Keratinocyte (primary cell): ENCODE measurements around the gene TRIM66. TPM values are rescaled to one million over a fixed set of nuclear protein-coding genes. Genes with fewer than 3 reads are reported as not detected.
A peak's percentile ranks its signal among the peaks of the same experiment; 100 is the strongest.

Source experiments
- DNase-seq: peaks from one replicate; pipeline ENCODE4 v3.0.0-alpha.2; 2011; ENCODE audit warnings: low read depth, missing footprints, low spot score
- FAIRE-seq: peaks from 2 replicates; lab custom pipeline; 2011; peaks lifted over from hg19 to GRCh38; lab: Jason Lieb, UNC
- H2AFZ ChIP-seq: 2 replicates; pipeline ENCODE4 v1.6.0; 2012; ENCODE audit warnings: low read length, control low read depth, inconsistent platforms; ENCODE audit not compliant: control insufficient read depth
- H3K27ac ChIP-seq: 2 replicates; pipeline ENCODE4 v1.5.1; 2011; ENCODE audit warnings: low read length; ENCODE audit not compliant: control insufficient read depth, insufficient read depth
- H3K27me3 ChIP-seq: 3 replicates; pipeline ENCODE4 v1.6.0; 2011; ENCODE audit warnings: low read length; ENCODE audit not compliant: control insufficient read depth, insufficient read depth; ENCODE audit errors: extremely low read depth
- H3K36me3 ChIP-seq, 2 experiments: 2 replicates in 1 of 2; 3 replicates in 1 of 2; pipeline ENCODE4 v1.5.1; 2011; ENCODE audit warnings: low read length in 2 of 2, mild to moderate bottlenecking in 1 of 2; ENCODE audit not compliant: control insufficient read depth in 2 of 2, insufficient read depth in 2 of 2; ENCODE audit errors: extremely low read depth in 1 of 2
- H3K4me1 ChIP-seq: 3 replicates; pipeline ENCODE4 v1.5.1; 2011; ENCODE audit warnings: low read length; ENCODE audit not compliant: control insufficient read depth, insufficient read depth; ENCODE audit errors: extremely low read depth
- H3K4me2 ChIP-seq: 3 replicates; pipeline ENCODE4 v1.6.0; 2011; ENCODE audit warnings: low read depth, low read length; ENCODE audit not compliant: control insufficient read depth, insufficient read depth; ENCODE audit errors: extremely low read depth
- H3K4me3 ChIP-seq, 3 experiments: fragments of 200-600 bp in 1 of 3; sonication (generic) in 1 of 3; 2 replicates in 2 of 3; 3 replicates in 1 of 3; pipeline ENCODE4 v1.5.1; 2011 to 2016; ENCODE audit warnings: low read length in 3 of 3, mild to moderate bottlenecking in 3 of 3, control low read depth in 2 of 3, inconsistent platforms in 1 of 3, low read depth in 1 of 3, mixed read lengths in 1 of 3, mixed run types in 1 of 3, moderate library complexity in 1 of 3; ENCODE audit not compliant: control insufficient read depth in 2 of 3, insufficient read depth in 2 of 3; ENCODE audit errors: extremely low read depth in 1 of 3
- H3K79me2 ChIP-seq: 2 replicates; pipeline ENCODE4 v1.6.0; 2012; ENCODE audit warnings: low read length; ENCODE audit not compliant: control insufficient read depth, insufficient read depth
- H3K9ac ChIP-seq: 3 replicates; pipeline ENCODE4 v1.6.0; 2011; ENCODE audit warnings: low read length; ENCODE audit not compliant: control insufficient read depth, insufficient read depth; ENCODE audit errors: extremely low read depth
- H3K9me1 ChIP-seq: 3 replicates; pipeline ENCODE4 v1.6.0; 2011; ENCODE audit warnings: low read length; ENCODE audit not compliant: control insufficient read depth, insufficient read depth; ENCODE audit errors: extremely low read depth
- H3K9me3 ChIP-seq: 2 replicates; pipeline ENCODE4 v1.5.1; 2012; ENCODE audit warnings: low read depth, low read length; ENCODE audit not compliant: control insufficient read depth
- H4K20me1 ChIP-seq: 3 replicates; pipeline ENCODE4 v1.6.0; 2011; ENCODE audit warnings: low read length; ENCODE audit not compliant: control insufficient read depth, insufficient read depth; ENCODE audit errors: extremely low read depth
- EZH2 ChIP-seq: IDR thresholded peaks from one replicate; pipeline ENCODE4 v1.6.1; 2012; ENCODE audit warnings: inconsistent platforms, mild to moderate bottlenecking, low read length, moderate library complexity
- dilution Hi-C: fragments of 300-500 bp; cut with MboI; formaldehyde crosslinking; loops from one replicate; pipeline ENCODE4 v1.7.0; 2020; ENCODE audit warnings: low sequenced_read_pairs; ENCODE audit not compliant: extremely low pct_ligation_motif_present
- polyA plus RNA-seq, 5 experiments: library from polyadenylated mRNA; depleted of rRNA in 3 of 5; stranded (reverse) in 3 of 5; stranded (forward) in 1 of 5; unstranded in 1 of 5; fragments of >200 nt; gene quantifications; 1 replicate in 1 of 5; 2 replicates in 3 of 5; 3 replicates in 1 of 5; pipeline versions ENCODE4 v1.2.1 to v1.2.3, GENCODE V29; 2011 to 2012; ENCODE audit warnings: missing spikeins in 2 of 5, low read depth in 1 of 5, low replicate concordance in 1 of 5
- TF ChIP-seq, protein P1 (sequence below), 3 experiments: IDR thresholded peaks in 1 of 3; conservative IDR thresholded peaks in 1 of 3; optimal IDR thresholded peaks in 1 of 3; 2 replicates in 2 of 3; 3 replicates in 1 of 3; pipeline versions ENCODE3 to v1.5.1; 2011; ENCODE audit warnings: low read length in 3 of 3, mild to moderate bottlenecking in 3 of 3, moderate library complexity in 2 of 3, control low read depth in 1 of 3, inconsistent platforms in 1 of 3; ENCODE audit not compliant: insufficient read depth in 2 of 3; ENCODE audit errors: extremely low read depth in 1 of 3

Gene TRIM66
- polyA plus RNA-seq, 1 donor (not counting 4 experiments of a cell fraction or from before 2014, with no cell fraction given), result 5.1 TPM

DNA sequence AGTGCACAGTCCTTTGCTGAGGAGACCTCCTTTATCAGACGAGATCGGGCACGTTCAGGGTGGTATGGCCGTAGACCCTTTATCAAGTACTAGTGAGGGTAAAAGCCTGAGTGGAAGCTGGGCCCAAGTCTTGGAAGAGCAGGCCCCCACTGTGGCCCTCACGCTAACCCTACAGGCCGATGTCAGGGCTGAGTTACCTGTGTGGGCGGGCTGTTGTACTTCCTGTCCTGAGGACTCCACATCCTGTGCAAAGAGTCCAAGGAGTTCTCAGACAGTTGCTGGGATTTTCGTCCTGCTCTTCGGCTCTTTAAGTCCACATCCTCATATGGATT lies 35.0 kb upstream of the TRIM66 start:
- no peak for TF ChIP-seq EZH2
- TF ChIP-seq, protein P1, sequence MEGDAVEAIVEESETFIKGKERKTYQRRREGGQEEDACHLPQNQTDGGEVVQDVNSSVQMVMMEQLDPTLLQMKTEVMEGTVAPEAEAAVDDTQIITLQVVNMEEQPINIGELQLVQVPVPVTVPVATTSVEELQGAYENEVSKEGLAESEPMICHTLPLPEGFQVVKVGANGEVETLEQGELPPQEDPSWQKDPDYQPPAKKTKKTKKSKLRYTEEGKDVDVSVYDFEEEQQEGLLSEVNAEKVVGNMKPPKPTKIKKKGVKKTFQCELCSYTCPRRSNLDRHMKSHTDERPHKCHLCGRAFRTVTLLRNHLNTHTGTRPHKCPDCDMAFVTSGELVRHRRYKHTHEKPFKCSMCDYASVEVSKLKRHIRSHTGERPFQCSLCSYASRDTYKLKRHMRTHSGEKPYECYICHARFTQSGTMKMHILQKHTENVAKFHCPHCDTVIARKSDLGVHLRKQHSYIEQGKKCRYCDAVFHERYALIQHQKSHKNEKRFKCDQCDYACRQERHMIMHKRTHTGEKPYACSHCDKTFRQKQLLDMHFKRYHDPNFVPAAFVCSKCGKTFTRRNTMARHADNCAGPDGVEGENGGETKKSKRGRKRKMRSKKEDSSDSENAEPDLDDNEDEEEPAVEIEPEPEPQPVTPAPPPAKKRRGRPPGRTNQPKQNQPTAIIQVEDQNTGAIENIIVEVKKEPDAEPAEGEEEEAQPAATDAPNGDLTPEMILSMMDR (optimal IDR thresholded peaks at IDR 0.05 in 1 of 3, IDR thresholded peaks at IDR 0.05 in 1 of 3, conservative IDR thresholded peaks at IDR 0.05 in 1 of 3; ENCODE audit: extremely low read depth in 1 of 3, insufficient read depth in 2 of 3, low read length in 3 of 3), result no peak
- FAIRE-seq (no peak), DNase-seq (no peak)
- dilution Hi-C loops, result no loop called here
- Histone ChIP-seq H3K9ac (no peak overlapping the region), H3K36me3 (peaks cover 21 to 38% of the 10 kb centered on the region in 2 experiments), H3K79me2 (no peaks in the 10 kb centered on the region), H3K27me3 (no peaks in the 10 kb centered on the region), H4K20me1 (no peaks in the 10 kb centered on the region), H3K27ac (peak overlapping the region; percentile 23), H3K4me1 (peaks cover 54% of the 10 kb centered on the region), H2AFZ (no peak overlapping the region), H3K4me2 (peak overlapping the region; percentile 43), H3K9me1 (peaks cover 4% of the 10 kb centered on the region), H3K4me3 (no peak overlapping the region), H3K9me3 (no peaks in the 10 kb centered on the region)

- Histone ChIP-seq H3K9ac (no peak overlapping the region), H3K4me1 (peaks cover 36% of the 10 kb centered on the region), H3K9me3 (no peaks in the 10 kb centered on the region), H3K9me1 (peaks cover 4% of the 10 kb centered on the region), H3K36me3 (peaks cover 24 to 46% of the 10 kb centered on the region in 2 experiments), H3K27me3 (no peaks in the 10 kb centered on the region), H3K27ac (no peak overlapping the region), H3K4me3 (no peak overlapping the region), H3K79me2 (no peaks in the 10 kb centered on the region), H3K4me2 (no peak overlapping the region), H2AFZ (no peak overlapping the region), H4K20me1 (no peaks in the 10 kb centered on the region)
- DNase-seq (no peak), FAIRE-seq (no peak)
- TF ChIP-seq, protein P1 (optimal IDR thresholded peaks at IDR 0.05 in 1 of 3, IDR thresholded peaks at IDR 0.05 in 1 of 3, conservative IDR thresholded peaks at IDR 0.05 in 1 of 3; ENCODE audit: extremely low read depth in 1 of 3, insufficient read depth in 2 of 3, low read length in 3 of 3), result no peak
- TF ChIP-seq EZH2, result no peak
- dilution Hi-C loops, result no loop called here
Measured at GRCh38 chr11:8715501-8715900, 33.0 kb upstream of the TRIM66 start.
